GM23338 (cell line): ENCODE measurements around the gene GRK5. TPM values are rescaled to one million over a fixed set of nuclear protein-coding genes. Genes with fewer than 3 reads are reported as not detected.

Experiments
- CREB1 ChIP-seq: fragments of 250-450 bp; sonication (Bioruptor Pico); IDR thresholded peaks from 2 replicates; pipeline ENCODE4 v1.5.0; 2020; ENCODE audit warnings: low read depth, mild to moderate bottlenecking, moderate library complexity
- EZH2 ChIP-seq: fragments of 200-600 bp; sonication (generic); IDR thresholded peaks from one replicate; pipeline ENCODE4 v1.8.0; 2017; ENCODE audit warnings: antibody characterized with exemption, mild to moderate bottlenecking, low read depth; ENCODE audit not compliant: unreplicated experiment
- EZH2phosphoT487 ChIP-seq: fragments of 200-600 bp; sonication (generic); IDR thresholded peaks from one replicate; pipeline ENCODE4 v1.8.1; 2018; ENCODE audit warnings: antibody characterized with exemption; ENCODE audit not compliant: unreplicated experiment
- JUNB ChIP-seq: IDR thresholded peaks from one replicate; pipeline ENCODE4 v1.6.1; 2016; ENCODE audit warnings: antibody characterized with exemption; ENCODE audit not compliant: unreplicated experiment
- NANOG ChIP-seq: IDR thresholded peaks from 2 replicates; pipeline ENCODE4 v1.6.1; 2016; ENCODE audit warnings: antibody characterized with exemption, borderline replicate concordance
- POLR2AphosphoS5 ChIP-seq: IDR thresholded peaks from 2 replicates; pipeline ENCODE4 v1.6.1; 2016; ENCODE audit warnings: antibody characterized with exemption, low read depth
- STAT1 ChIP-seq: IDR thresholded peaks from one replicate; pipeline ENCODE4 v1.6.1; 2016; ENCODE audit warnings: antibody characterized with exemption; ENCODE audit not compliant: unreplicated experiment
- ZNF114 ChIP-seq: fragments of 250-450 bp; sonication (Bioruptor Pico); IDR thresholded peaks from 2 replicates; pipeline ENCODE4 v1.5.0; 2020; ENCODE audit warnings: mild to moderate bottlenecking, moderate library complexity
- ZNF331 ChIP-seq: fragments of 250-450 bp; sonication (Bioruptor Pico); IDR thresholded peaks from 2 replicates; pipeline ENCODE4 v1.5.0; 2020; ENCODE audit warnings: low read depth, mild to moderate bottlenecking, moderate library complexity
- polyA plus RNA-seq: library from polyadenylated mRNA; unstranded; fragments of >200 nt; fragmentation: Nextera tagmentation; extraction: Ambion mirVana; gene quantifications from 2 replicates; pipeline ENCODE4 v1.2.1, GENCODE V29; 2016
- total RNA-seq: library from RNA; depleted of rRNA; stranded (reverse); fragments of >200 nt; shearing (Covaris generic); gene quantifications from 2 replicates; pipeline ENCODE4 v1.2.3, GENCODE V29; 2014
- TF ChIP-seq, protein P1 (sequence below): fragments of 250-450 bp; sonication (Bioruptor Pico); IDR thresholded peaks from 2 replicates; pipeline ENCODE4 v1.5.0; 2020; ENCODE audit warnings: mild to moderate bottlenecking, moderate library complexity
- TF ChIP-seq, protein P2 (sequence below): IDR thresholded peaks from 2 replicates; pipeline ENCODE4 v1.6.1; 2016; ENCODE audit warnings: antibody characterized with exemption

GRK5 gene
- total and polyA plus RNA-seq, 2 experiments from 2014 or later = 0.53 to 2.0 TPM

DNA sequence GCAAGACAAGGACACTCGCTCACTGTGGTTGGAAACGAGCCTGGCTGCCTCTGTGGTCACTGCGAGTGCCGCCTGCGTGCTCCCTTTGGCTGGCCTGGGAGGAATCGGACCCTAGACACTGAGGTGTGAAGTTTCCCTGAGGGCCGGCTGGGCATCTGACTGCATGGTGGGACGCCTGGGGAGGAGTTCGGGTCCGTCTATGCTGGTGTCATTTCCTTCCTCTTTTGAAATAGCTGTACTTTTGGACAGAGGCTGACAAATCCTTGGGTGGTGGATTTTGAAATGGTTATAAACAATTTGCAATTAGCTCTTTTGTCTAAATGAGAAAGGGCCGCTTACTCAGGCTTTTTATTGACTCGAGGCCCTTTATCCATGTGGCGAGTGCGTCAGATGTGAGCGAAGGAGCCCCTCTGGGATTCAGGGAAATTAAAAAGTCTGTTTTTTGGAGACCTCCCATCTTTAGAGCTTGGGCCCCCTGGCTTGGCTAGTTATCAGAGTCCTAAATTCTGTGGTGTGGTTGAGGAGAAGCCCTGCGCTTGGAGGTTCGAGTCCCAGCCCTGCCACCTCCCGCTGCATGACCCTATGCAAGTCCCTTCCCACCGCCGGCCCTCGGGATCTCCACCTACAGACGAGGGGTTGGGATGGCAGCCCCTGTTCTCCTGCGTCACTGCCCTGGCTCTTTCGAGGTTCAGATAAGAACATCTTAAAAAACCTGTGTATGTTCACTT, 188.1 kb downstream of the GRK5 start (continued):
- TF ChIP-seq, protein P1, sequence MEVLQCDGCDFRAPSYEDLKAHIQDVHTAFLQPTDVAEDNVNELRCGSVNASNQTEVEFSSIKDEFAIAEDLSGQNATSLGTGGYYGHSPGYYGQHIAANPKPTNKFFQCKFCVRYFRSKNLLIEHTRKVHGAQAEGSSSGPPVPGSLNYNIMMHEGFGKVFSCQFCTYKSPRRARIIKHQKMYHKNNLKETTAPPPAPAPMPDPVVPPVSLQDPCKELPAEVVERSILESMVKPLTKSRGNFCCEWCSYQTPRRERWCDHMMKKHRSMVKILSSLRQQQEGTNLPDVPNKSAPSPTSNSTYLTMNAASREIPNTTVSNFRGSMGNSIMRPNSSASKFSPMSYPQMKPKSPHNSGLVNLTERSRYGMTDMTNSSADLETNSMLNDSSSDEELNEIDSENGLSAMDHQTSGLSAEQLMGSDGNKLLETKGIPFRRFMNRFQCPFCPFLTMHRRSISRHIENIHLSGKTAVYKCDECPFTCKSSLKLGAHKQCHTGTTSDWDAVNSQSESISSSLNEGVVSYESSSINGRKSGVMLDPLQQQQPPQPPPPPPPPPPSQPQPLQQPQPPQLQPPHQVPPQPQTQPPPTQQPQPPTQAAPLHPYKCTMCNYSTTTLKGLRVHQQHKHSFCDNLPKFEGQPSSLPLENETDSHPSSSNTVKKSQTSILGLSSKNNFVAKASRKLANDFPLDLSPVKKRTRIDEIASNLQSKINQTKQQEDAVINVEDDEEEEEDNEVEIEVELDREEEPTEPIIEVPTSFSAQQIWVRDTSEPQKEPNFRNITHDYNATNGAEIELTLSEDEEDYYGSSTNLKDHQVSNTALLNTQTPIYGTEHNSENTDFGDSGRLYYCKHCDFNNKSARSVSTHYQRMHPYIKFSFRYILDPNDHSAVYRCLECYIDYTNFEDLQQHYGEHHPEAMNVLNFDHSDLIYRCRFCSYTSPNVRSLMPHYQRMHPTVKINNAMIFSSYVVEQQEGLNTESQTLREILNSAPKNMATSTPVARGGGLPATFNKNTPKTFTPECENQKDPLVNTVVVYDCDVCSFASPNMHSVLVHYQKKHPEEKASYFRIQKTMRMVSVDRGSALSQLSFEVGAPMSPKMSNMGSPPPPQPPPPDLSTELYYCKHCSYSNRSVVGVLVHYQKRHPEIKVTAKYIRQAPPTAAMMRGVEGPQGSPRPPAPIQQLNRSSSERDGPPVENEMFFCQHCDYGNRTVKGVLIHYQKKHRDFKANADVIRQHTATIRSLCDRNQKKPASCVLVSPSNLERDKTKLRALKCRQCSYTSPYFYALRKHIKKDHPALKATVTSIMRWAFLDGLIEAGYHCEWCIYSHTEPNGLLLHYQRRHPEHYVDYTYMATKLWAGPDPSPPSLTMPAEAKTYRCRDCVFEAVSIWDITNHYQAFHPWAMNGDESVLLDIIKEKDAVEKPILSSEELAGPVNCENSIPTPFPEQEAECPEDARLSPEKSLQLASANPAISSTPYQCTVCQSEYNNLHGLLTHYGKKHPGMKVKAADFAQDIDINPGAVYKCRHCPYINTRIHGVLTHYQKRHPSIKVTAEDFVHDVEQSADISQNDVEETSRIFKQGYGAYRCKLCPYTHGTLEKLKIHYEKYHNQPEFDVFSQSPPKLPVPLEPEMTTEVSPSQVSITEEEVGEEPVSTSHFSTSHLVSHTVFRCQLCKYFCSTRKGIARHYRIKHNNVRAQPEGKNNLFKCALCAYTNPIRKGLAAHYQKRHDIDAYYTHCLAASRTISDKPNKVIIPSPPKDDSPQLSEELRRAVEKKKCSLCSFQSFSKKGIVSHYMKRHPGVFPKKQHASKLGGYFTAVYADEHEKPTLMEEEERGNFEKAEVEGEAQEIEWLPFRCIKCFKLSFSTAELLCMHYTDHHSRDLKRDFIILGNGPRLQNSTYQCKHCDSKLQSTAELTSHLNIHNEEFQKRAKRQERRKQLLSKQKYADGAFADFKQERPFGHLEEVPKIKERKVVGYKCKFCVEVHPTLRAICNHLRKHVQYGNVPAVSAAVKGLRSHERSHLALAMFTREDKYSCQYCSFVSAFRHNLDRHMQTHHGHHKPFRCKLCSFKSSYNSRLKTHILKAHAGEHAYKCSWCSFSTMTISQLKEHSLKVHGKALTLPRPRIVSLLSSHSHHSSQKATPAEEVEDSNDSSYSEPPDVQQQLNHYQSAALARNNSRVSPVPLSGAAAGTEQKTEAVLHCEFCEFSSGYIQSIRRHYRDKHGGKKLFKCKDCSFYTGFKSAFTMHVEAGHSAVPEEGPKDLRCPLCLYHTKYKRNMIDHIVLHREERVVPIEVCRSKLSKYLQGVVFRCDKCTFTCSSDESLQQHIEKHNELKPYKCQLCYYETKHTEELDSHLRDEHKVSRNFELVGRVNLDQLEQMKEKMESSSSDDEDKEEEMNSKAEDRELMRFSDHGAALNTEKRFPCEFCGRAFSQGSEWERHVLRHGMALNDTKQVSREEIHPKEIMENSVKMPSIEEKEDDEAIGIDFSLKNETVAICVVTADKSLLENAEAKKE (CRISPR knock-in tag) = no peak
- TF ChIP-seq STAT1 (no peak), CREB1 (no peak), NANOG (no peak), EZH2 (no peak), ZNF114 (CRISPR knock-in tag) (no peak), JUNB (no peak), POLR2AphosphoS5 (no peak), ZNF331 (CRISPR knock-in tag) (no peak), EZH2phosphoT487 (no peak)
- TF ChIP-seq, protein P2, sequence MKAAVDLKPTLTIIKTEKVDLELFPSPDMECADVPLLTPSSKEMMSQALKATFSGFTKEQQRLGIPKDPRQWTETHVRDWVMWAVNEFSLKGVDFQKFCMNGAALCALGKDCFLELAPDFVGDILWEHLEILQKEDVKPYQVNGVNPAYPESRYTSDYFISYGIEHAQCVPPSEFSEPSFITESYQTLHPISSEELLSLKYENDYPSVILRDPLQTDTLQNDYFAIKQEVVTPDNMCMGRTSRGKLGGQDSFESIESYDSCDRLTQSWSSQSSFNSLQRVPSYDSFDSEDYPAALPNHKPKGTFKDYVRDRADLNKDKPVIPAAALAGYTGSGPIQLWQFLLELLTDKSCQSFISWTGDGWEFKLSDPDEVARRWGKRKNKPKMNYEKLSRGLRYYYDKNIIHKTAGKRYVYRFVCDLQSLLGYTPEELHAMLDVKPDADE = no peak
